Activated CD4-positive, CD25-positive, alpha-beta regulatory T cell (primary cell): ENCODE results near the gene MSH3.
"Not testable (repeated sequence)": the region's sequence is repeated elsewhere in the genome, so short reads cannot be mapped to it uniquely, and the experiment has no call there.

Experiments
- DNase-seq, 4 experiments: peaks; one replicate each; lab custom pipeline; 2025; lab: John Stamatoyannopoulos, UW

The MSH3 gene

DNA sequence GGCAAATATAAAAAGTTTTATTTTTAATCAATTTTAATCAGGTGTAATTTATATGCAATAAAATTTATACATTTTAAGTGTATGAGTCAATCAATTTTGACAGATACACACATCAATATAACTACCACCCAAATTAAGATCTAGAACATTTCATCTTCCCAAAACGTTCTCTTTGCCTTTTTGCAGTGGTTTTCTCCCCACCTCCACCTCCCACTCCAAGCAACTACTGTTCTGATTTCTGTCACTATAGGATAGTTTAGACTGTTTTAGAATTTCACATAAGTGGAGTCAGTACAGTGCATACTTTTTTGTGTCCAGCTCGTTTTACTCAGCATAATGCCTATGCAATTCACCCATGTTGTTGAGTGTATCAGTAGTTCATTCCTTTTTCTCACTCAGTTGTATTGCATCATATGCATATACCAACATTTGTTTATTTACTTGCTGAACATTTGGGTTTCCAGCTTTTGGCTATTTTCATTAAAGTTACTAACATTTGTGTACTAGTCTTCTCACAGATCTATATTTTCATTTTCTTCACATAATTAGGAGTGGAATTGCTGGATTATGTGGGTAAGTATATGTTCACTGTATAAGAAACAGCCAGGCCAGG, 52.5 kb downstream of the MSH3 start:
- DNase-seq, result no peak

DNA sequence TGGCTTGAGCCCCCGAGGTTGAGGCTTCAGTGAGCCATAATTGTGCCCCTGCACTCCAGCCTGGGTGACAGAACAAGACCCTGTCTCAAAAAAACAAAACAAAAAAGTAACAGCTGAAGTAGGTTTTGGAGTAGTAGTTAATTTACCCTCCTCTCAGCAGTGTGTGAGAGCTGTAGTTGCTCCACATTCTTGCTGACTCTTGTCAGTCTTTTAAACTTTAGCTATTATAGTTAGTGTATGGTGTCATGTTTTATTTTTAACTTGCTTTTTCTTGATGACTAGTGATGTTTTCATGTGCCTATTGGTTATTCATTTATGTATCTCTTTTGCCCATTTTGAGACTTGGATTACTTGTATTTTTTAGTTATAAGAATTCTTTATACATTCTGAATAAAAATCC, 53.2 kb downstream of the MSH3 start:
- no peak for DNase-seq

DNA sequence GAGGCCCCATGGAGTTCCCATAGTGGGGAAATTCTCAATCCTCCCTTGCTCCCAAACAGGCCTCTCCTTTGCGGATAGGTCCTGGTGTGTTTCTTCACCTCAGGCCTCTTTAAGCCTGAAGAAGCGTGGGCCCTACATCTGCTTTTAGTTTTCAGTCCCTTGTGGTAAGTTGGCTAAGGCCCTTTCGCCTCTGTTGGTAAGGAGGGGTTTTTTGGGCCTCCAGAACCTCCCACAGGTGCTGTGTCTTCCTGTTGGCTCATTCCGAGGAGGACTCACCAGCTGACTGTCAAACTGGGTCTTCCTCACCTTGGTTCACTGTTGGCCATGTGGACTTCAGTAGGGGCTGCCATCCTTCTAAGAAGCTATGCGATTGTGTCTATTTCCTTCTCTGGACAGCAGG, 56.8 kb downstream of the MSH3 start:
- no peak for DNase-seq

DNA sequence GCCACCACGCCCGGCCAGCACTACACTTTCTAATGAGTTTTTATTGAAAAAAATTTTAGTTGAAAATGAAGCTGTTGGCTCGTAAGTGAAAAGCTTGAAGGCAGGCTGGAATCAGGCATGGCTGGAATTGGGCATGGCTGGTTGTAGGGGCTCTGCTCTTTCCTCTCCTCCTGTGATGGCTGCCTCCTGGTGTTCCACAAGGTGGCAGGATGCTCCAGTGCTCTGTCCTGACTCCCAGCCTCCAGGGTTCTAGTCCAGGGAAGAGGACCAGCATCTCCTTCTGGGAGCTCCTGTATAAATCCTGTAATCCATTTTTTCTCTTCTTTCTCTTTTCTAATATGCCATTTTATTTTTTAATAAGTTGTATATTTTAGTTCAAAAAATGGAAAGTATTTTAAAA, 57.5 kb downstream of the MSH3 start:
- DNase-seq, result no peak

DNA sequence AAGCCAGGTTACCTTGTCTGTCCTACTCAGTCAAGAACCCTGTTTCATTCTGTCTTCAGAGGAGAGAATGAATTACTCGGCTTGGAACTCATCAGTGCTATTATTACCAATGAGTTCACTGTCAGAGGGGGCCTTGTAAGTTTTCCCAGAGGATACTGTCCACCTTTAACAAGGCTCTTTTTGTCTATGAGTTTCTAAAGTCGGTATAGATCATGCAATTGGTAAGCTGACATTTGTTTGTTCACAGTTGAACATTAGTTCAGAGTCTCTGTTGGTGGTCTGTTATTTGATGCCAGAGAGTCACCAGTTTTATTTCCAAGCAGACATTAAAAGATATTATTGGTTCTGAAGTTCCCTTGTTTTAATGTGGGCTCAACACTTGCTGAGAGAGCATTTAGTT, 58.5 kb downstream of the MSH3 start:
- no peak for DNase-seq

DNA sequence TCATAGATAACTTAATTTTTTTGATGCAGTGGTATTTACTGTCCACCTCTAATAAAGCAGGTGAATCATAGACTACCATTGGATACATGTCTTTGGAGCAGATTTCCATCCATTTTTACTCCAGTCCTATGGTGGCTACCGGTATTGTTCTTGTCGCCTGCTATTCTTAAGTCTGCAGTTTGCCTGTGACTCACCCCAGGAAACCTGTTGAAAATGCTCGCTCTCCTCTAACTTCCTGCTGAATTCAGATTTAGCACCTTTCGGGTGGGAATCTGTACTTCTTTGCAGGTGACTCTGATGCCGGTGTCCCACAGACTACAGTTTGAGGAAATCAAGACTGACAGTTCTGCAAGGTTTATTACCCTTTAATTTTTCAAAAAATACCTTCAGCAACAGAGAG, 59.2 kb downstream of the MSH3 start:
- no peak for DNase-seq

DNA sequence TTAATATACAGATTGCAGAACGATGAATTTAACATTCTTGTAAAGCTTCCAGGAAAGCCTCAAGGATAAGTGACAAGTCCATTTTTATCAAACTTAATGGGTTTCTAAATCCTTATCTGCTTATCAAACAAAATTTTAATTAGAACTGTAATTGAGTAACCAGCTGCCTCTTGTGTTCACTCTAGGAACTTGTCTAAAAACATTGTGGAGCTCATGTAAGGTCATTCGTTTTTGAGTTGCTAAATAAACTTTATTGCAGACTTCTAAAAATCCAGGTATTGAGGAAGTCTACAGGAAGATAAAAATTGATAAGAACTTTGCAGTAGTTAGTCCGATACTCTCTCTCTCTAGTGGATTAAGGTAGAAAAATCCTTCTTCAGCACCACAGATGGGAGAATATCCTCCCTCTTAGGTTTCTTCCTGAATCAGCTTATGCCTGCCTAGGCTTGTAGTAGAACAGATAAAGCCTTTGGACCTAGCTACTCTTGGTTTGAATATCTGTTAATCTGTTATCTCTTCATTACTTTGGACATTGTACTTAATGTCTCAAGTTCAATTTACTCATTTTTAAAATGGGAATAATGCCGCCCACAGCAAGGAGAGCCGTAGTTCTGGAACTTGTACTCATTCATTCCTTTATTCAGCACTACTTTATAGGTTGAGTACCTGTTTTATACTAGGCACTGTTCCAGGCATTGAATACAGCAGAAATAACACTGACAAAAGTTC, 60.3 kb downstream of the MSH3 start:
- DNase-seq, result no peak

DNA sequence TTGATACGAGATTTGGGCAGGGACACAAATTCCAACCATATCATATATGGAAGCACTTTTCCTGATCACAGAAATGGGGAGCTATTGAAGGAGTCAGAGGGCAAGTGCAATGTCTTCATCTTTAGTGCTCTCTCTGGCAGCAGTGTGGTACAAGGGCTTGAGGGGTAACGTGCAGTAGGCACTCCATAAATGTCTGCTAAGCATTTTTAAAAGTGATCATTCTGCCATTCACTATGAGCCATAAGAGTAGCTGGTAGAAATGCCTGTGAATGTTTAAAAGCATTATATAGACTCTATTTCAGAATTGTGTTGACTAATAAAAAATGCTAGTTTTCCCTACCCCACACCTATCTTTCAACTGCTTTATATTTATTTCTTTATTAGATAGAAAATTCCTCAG, 61.4 kb downstream of the MSH3 start:
- no peak for DNase-seq

DNA sequence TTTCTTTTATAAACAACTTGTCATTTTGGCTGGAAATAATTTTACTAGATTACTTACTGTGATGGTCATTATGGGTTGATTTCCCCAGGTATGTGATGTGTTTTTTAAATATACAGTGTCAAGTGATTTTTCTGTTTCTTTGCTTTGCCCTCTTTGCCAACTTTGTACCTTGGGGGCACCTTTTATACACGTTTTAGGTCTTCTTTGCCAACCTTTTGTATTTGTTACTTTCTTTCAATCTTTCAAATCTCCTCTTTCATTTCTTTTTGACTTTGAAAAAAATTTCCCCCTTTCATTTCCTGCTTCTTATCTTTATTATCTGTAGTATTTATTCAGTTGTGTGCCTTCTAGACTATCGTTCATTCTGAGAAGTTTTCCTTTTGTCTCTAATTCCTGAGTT, 65.7 kb downstream of the MSH3 start:
- no peak for DNase-seq

DNA sequence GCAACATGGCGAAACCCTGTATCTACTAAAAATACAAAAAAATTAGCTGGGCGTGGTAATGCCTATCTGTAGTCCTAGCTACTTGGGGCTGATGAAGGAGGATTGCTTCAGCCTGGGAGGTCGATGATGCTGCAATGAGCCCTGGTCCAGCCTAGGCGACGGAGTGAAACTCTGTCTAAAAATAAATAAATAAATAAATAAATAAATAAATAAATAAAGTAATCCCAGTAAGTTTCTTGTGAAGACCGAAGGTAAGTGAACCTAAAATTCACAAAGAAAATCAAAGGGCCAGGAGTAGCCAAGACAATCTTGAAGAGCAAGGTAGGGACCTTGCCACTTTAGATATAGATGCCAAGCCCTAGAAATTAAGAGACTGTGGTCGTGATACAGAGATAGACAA, 68.5 kb downstream of the MSH3 start:
- DNase-seq, result no peak

DNA sequence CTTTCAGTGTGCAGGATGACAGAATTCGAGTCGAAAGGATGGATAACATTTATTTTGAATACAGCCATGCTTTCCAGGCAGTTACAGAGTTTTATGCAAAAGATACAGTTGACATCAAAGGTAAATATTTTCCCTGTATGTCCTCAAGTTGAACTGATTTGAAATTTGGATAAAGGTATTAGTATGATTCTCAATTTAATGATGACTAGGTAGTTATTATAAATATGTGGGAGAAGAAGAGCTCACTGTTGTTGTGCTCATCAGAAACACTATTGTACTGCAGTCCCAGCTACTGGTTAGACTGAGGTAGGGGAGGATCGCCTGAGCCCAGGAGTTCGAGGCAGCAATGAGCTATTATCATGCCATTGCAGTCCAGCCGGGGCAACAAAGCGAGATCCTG, 71.0 kb downstream of the MSH3 start:
- DNase-seq, result no peak

DNA sequence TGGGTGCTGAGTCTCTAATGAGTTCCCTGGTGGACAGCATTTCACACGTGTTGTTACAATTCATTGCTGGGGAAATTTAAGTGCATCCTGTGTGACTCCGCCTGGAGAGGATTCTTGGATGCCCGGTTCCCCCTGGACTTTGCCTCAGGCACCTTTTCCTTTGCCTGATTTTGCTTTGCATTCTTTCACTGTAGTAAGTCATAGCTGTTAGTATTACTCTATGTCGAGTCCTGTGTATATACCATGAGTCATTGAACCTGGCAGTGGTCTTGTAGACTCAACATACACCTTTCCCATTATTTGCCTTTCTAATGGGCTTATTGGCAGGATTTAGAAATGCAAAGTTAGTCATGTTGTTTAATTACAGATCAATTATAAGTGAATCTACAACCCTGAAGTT, 82.3 kb downstream of the MSH3 start:
- DNase-seq, result no peak

DNA sequence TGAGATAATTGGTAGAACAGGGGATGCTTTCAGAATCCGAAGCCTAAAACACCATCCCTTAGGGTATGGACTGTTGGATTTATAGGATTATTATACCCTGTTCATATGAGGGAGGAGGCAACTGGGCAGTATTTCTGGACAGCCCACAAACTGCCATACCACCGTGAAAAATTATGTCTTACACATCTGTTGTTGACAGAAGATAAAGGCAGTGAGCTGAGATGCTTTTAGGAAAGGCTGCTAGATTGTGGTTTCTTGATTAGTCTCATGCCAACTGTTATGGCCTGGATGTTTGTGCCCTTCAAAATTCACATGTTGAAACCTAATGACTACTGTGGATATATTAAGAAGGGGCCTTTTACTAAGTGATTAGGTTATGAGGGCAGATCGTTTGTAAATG, 84.0 kb downstream of the MSH3 start:
- no peak for DNase-seq

DNA sequence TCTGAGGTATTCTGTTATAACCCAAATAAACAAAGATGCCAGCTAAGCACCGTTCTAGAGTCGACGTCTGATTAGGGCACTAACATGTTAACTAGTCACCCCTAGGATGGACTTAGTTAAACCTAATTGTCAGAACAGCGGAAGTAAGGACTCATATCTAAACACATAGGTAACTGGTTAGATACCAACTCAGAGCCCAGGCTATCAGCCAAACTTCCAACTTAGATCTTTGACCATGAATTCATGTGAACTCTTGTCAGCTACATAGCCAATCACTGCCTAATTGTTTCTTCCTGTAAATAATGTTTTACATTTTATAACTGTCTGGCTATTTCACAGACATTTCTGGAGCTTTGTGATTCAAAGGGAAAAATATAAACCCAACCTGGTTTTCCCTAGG, 84.6 kb downstream of the MSH3 start:
- DNase-seq, result no peak

DNA sequence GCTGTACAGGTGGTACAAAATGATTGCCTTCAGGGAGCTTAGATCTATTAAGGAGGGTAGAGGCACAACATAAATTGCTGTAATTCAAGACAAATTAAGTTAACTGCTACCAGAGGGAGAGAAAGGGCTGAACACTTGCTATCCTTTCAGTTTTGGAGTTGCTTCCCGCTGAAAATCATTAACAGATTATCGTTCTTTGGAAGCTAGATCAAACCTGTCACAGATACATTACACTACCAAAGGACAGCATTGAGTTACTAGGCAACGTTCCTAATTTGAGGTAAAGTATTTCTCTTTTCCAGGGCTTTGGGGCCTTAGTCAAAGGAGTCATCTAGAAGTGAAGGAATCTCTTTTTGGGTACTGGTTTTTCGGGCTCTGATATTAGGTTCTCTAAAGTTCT, 85.0 kb downstream of the MSH3 start:
- no peak for DNase-seq

DNA sequence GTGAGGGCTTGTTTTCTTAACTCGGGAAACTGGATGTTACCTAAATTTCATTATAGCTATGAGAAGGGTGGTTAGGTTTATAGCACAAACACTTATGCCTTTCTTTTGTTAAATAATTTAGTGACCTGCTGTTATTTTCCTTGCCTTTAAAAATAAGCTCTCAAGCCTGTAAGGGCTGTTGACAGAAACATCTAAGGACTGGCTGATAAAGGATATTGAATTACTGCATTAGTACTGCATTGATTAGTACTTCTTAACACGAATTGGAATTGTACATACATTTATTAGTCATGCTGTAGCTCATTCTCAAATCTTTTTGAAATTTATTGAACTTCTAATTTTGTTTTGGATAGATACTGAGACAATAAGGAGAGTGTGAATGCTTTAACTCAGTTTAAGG, 85.4 kb downstream of the MSH3 start:
- DNase-seq, result no peak

DNA sequence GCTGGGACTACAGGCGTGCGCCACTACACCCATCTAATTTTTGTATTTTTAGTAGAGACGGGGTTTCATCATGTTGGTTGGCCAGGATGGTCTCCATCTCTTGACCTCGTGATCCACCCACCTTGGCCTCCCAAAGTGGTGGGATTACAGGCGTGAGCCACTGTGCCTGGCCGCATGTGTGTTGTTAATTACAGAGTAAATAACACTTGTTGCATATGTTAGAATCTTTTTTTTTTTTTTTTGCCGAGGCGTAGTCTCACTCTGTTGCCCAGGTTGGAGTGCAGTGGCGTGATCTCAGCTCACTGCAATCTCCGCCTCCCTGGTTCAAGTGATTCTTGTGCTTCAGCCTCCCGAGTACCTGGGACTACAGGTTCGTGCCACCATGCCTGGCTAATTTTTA, 86.0 kb downstream of the MSH3 start:
- not testable (repeated sequence) for DNase-seq

DNA sequence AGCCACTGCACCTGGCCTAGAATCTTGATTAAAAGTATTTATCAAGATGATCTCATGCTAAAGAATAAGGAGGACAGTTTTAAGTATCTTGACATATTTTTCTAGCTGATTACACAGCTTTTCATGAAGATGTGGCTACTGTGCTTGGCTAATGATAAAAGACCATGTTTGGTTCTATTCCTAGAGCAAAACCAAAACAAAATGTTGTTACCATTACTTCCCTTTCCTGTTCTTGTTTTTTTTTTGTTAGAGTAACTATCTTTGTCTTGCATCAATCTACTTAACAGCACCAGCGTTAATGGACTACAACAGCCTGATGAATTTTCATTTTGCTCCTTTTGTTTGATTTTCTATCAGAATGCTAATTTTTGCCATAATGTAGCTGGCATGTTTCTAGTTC, 86.5 kb downstream of the MSH3 start:
- DNase-seq, result no peak

DNA sequence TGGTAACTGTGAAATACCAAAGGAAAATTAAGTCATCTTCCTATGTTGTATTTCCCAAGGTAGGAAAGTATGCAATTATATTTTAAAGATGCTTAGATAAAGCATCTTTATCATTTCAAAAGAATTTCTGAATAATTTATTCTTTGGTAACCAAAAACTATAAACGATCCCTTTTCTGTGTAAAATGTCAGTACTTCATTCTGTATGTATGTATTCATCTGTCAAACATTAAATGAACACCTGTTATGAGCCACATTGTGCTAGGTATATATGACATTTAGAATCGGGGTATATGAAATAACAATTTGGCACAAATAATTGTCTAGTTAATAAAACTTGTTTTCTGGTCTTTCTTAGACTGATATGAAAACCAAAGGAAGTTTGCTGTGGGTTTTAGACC, 89.7 kb downstream of the MSH3 start:
- no peak for DNase-seq

DNA sequence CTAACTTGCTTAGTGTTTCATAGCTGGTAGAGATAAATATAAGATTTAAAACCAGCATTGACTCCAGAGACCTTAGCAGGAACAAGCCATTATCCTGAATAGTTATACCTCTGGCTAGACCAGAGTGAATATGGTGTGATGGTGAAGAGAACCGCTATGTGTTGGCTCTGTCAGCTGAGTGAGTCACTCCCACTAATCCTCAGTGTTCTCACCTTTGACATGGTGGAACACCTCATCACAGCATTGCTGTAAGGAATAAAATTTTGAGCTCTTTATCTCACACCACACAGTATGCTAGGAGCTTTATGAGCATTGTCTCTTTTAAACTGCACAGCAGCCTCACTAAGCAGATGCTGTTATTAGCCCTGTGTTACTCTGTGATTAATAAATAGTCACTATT, 91.0 kb downstream of the MSH3 start:
- no peak for DNase-seq

DNA sequence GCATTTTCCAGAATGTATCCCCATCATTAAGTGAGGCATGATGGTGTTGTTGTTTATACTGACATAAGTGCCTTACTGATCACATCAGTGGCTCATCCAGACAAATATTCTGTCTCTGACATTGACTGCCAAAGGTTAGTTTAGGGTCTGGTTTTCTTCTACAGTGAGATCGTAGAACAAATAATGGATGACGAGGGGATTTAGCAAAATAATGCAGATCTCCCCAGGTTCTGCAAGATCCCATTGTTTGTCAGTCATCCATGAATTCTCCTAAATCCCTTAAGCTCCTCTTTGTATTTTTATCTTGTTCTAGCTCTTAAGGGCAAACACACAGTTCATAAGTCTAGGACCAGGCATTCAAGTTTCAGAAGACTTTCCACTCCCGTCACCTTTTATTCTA, 93.5 kb downstream of the MSH3 start:
- no peak for DNase-seq

DNA sequence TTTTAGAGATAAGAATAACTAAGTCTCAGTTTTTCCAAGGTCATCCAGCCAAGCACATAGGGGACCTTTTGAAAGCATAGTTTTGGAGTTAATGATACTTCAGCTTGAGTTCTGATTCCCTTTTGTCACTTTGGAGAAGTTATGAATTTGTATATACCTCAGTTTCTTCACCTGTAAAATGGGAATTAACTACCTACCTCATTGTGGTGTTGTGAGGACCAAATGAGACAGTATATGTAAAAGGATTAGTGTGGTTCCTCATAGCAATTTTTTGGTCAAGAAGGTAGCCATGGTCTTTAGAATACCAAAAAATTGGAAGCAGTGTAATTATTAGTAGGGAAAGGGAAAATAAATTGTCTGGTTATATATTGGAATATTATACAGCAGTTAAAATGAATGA, 98.0 kb downstream of the MSH3 start:
- no peak for DNase-seq

DNA sequence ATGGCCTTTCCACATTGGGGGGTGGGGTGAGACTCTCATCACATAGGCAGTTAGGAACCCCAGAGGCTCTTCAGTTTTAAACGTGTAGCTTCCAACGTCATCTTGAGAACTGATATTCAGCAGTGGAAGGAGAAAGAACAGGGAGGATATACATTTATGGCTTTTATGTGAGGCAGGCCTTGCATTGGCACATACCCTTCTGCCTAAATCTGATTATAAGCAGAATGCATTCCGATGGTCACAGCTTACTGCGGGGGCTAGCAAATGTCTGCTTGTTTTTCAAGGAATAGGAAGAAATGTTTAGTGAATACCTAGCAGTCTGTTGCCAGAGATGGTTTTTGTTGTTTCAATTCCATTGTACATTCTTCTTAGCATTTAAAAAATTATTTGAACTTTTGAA, 99.3 kb downstream of the MSH3 start:
- DNase-seq, result no peak

DNA sequence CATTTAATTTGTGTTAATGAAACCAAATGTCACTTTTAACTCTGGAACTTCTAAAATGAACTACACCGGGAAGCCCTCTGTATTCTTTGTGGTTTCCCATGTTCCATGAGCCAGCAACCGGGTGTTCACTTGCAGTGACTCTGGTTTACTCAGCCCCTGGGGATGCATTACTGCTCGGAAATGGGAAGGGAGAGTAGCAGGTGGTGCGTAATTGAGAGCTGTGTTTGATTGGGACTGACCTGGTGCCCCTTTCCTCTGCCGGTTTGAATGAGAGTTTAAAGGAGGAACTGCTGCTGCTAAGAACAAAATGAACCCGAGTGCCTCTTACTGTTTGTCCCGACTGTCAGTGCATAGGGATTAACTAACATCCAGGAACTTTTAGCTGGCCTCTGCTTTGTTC, 100.4 kb downstream of the MSH3 start:
- no peak for DNase-seq
